HG02623 (cell line): ENCODE results near the gene GAS6.
"Not testable (repeated sequence)": the region's sequence is repeated elsewhere in the genome, so short reads cannot be mapped to it uniquely, and the experiment has no call there.

Experiments used
- ATAC-seq: cut with Tn5 transposase; IDR thresholded peaks from one replicate; pipeline ENCODE4 v1.9.1; 2021; ENCODE audit warnings: moderate library complexity; ENCODE audit not compliant: unreplicated experiment

Gene GAS6

GRCh38 chr13:113811081-113811928 lies 52.6 kb downstream of the GAS6 start:
- no peak for ATAC-seq

GRCh38 chr13:113810640-113811039 lies 53.2 kb downstream of the GAS6 start:
- no peak for ATAC-seq

- no peak for ATAC-seq
Measured at GRCh38 chr13:113809934-113810333, 53.9 kb downstream of the GAS6 start.

GRCh38 chr13:113808058-113808834 lies 55.6 kb downstream of the GAS6 start:
- ATAC-seq: no peak

- no peak for ATAC-seq
Measured at GRCh38 chr13:113806526-113806925, 57.4 kb downstream of the GAS6 start.

- ATAC-seq: no peak
Measured at GRCh38 chr13:113806104-113806471, 57.8 kb downstream of the GAS6 start.

- ATAC-seq: no peak
Measured at GRCh38 chr13:113805431-113806103, 58.3 kb downstream of the GAS6 start.

GRCh38 chr13:113804703-113805430 lies 59.0 kb downstream of the GAS6 start:
- no peak for ATAC-seq

- no peak for ATAC-seq
Measured at GRCh38 chr13:113804017-113804702, 59.7 kb downstream of the GAS6 start.

- no peak for ATAC-seq
Measured at GRCh38 chr13:113803409-113804016, 60.4 kb downstream of the GAS6 start.

GRCh38 chr13:113802761-113803160 lies 61.1 kb downstream of the GAS6 start:
- no peak for ATAC-seq

GRCh38 chr13:113802090-113802531 lies 61.8 kb downstream of the GAS6 start:
- ATAC-seq: no peak

GRCh38 chr13:113801289-113801961 lies 62.5 kb downstream of the GAS6 start:
- ATAC-seq: no peak

GRCh38 chr13:113800576-113800926 lies 63.3 kb downstream of the GAS6 start:
- no peak for ATAC-seq

- no peak for ATAC-seq
Measured at GRCh38 chr13:113798200-113798811, 65.6 kb downstream of the GAS6 start.

GRCh38 chr13:113796964-113797676 lies 66.8 kb downstream of the GAS6 start:
- ATAC-seq: no peak

- no peak for ATAC-seq
Measured at GRCh38 chr13:113796211-113796963, 67.5 kb downstream of the GAS6 start.

GRCh38 chr13:113795362-113795761 lies 68.5 kb downstream of the GAS6 start:
- ATAC-seq: not testable (repeated sequence)
